HG03469 (cell line): ENCODE data around the gene ARID1B.

Experiments used
- ATAC-seq: cut with Tn5 transposase; IDR thresholded peaks from one replicate; pipeline ENCODE4 v1.9.1; 2021; ENCODE audit warnings: mild to moderate bottlenecking, moderate library complexity, moderate number of reproducible peaks; ENCODE audit not compliant: unreplicated experiment

The ARID1B gene

GRCh38 chr6:157229132-157229618 is 452.0 kb downstream of the ARID1B start:
- ATAC-seq: no peak

DNA sequence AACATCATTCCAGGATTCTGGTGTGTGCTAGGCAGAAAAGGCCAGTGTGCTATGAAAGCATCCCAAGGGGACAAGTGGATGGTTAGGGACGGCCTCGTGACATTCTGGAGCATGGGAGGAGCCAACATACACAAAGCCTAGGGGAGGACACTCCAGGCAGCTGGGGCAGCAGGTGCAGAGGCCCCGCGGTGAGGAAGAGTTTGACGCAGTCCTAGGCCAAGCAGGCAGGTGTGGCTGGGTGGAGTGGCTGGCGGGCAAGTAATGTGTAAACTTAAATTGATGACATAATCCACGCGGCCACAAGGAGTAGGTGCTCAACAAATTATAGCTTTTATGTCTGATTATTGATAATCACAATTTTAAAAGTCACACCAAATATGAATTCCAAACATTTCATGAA is 452.5 kb downstream of the ARID1B start:
- no peak for ATAC-seq

DNA sequence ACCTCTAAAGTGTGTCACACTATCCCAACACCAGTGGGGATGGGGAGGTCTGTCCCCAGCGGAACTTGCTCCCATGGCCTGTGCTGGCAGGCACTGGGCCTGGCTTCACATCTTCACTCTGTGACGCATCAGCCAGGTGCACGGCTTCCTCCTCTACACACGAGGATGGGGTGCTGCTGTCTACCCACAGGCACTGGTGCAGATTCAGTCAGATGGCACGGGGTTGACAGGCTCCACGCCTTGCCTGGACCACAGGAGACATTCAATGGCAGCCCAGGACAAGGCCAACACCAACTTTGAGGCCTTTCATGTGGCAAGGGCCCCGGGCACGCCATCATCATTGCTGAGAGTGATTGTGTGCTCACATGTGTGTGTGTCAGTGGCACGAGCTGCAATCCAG is 453.7 kb downstream of the ARID1B start:
- ATAC-seq: no peak

DNA sequence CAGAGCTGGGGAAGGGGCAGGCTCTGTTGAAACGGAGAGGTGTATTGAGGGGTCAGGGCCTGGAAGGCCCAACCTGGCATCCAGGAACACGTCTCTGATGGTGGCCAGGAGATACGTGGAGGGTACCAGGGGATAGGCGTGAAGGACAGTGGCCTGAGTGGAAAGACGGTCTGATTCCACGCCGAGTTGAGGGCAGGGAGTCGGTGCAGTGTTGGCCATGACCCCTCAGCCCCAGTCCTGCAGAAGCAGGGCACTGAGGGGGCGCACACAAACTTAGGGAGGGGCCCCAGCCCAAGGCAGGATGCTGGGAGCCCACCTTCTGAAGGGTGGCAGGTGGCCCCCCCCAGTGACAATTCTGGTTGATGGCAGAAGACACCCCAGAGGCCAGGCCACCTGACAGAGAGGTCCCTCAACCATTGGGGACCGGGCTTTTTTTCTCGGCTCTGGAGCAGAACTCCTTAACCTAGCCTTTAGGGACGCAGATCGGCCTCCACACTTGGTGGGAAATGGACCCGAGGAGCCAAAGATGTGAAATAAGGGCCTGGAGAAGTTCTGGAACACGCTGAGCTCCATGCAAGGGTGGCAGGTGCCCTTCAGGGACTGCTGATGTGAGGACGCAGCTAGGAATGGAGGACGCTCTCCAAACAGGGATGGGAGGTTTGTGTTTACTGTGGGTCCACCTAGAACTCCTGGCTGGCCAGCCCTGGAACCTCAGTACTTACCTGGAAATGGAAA is 455.1 kb downstream of the ARID1B start:
- no peak for ATAC-seq

DNA sequence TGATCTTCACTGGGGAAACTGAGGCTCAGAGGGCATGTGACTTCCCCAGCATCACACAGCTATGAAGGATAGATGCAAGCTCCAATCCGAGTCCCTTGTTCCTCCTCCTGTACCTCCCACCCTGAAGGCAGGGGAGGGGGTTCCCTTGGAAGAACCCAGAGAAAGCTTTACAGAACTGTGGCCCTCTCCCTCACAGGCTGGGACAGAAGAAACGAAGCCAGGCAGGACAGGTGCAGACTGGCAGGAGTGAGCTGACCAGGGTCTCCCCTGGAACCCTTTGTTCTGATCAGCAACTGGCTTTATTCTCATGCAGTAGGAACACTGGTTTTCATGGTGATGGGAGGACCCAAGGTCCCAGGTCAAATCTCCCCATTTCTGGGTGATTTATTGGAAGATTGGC is 456.0 kb downstream of the ARID1B start:
- no peak for ATAC-seq

- ATAC-seq: no peak
These were observed 456.5 kb downstream of the ARID1B start for GRCh38 chr6:157233686-157234085.

- ATAC-seq: no peak
These were observed 458.4 kb downstream of the ARID1B start for GRCh38 chr6:157235600-157236039.

GRCh38 chr6:157236040-157236725 is 459.0 kb downstream of the ARID1B start:
- ATAC-seq: no peak

GRCh38 chr6:157238346-157238745 is 461.2 kb downstream of the ARID1B start:
- no peak for ATAC-seq

GRCh38 chr6:157239148-157239547 is 462.0 kb downstream of the ARID1B start:
- no peak for ATAC-seq

- ATAC-seq: no peak
These were observed 462.5 kb downstream of the ARID1B start for GRCh38 chr6:157239671-157240058.

DNA sequence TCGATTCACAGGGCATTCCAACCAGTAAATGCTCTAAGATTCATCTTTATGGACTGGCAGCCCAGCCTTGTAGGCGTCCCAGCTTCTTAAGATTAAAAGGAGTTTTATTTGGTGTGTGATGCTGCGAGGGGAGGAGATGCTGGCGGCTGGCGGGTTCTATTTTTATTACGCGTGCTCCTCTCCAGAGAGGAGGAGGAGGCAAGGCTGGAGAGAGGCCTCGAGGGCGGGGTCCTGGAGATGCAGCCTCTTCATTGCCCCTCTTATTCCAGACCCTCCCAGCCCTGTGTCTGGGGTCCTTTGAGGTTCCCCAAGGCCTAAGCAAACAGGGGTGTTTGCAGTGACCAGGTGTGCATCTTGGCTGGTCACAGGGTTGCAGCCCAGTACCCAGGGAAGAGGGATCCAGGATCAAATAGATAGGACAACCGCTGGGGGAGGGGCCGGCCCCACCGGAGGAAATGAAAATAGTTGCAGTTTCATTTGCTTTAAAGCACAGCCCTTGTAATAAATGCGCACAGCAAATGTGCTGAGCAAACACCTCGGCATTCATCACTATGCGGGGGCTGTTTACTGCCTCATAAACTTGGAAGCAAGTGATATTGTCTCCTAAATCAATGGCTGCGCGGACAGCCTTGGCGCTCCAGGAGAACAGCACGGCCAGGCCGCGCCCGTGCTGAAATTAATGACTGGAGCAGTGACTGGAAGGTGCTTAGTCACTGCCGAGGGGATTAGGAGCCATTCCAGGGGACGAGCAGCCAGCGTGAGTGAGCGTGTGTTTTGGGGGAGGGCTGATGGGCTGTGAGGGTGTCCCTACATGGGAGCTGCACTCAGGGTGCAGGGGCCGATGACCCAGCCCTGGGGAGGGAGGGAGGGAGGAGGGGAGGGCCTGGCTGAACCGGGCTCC is 463.1 kb downstream of the ARID1B start:
- no peak for ATAC-seq

DNA sequence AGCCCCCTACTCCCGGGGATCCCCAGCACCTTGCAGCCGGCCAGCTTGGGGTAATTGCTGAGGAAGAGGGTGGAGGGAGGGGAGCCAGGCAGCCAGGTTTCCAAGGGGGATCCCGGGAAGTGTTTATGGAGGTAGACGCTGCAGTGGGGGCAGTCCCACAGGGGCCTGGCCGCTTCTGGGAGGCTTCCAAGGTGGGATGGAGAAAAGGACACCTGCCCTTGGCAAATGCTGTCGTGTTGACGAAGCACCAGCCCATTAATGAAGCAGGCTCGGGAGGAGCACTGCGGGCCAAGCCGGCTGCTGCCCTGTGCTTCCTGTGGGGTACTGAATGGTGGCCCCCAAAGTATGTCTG is 463.8 kb downstream of the ARID1B start:
- ATAC-seq: no peak

DNA sequence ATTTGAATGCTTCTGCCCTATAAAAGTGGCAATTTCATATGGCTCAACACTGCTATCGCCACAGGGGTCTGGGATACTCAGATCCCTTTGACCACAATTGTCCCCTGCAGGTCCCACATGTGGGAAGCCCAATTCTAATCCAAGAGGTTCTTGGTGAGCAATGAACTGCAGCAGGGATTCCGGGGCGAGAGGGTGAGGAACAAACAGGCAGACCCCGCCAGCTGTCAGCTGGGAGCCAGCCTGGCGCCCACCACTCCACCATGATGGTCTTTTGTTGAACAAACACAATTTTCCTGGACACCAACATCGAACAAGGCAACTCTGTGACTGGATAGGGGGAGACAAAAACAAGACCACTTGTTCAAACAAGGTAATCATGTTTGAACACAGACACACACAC is 465.6 kb downstream of the ARID1B start:
- no peak for ATAC-seq

GRCh38 chr6:157244175-157244574 is 467.0 kb downstream of the ARID1B start:
- ATAC-seq: no peak

DNA sequence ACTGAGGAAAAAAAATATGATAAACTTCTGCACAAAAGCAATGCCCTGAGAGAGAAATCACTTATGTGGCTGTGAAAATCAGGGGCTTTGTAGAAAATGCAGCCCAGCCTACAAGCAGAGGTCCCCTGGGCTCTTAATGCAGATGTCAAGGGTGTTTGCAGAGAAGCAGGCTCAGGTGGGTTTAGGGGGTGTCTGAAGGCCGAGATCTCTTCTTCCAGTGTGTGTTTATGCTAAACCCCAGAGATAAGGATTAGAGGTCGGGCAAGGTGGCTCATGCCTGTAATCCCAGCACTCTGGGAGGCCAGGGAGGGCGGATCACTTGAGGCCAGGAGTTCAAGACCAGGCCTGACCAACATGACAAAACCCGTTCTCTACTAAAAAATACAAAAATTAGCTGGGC is 467.6 kb downstream of the ARID1B start:
- ATAC-seq: no peak

DNA sequence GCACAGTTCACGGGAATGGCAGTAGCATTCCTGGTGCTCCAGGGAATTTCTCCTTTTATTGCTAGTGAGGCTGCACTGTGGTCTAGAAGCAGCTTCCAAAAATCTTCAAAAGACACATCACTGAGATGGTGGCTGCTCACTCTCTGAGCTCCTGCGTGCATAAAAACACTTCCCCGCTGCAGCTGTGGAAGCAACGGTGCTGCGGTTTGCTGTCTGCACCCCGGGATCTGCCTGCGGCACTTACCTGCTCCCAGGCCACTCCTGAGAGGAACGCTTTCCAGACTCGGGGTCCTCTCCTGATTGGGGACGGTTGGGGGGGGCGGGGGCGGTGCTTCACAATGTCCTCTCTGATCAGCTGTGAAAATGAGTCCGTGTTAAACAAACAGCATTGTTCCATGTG is 468.3 kb downstream of the ARID1B start:
- ATAC-seq: no peak

GRCh38 chr6:157246048-157246630 is 469.0 kb downstream of the ARID1B start:
- no peak for ATAC-seq

- ATAC-seq: no peak
These were observed 469.8 kb downstream of the ARID1B start for GRCh38 chr6:157246771-157247484.

DNA sequence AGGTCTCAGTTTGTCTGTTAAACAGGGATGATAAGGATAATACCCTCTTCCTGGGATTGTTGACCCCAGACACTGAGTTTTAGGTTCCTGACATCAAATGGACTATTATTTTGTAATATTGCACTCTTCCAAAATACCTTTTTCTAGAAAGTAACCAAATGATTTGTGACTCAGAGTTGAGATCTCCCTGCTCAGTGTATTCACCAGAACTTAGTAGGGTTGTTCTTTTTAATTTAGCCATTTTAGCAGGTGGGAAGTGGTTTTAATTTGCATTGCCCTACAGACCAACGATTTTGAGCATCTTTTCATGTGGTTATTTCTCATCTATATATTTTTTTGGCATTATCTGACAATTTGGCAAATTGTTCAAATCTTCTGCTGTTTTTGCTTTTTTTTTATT is 471.1 kb downstream of the ARID1B start:
- no peak for ATAC-seq
